Loucy (cell line): ENCODE measurements around the gene DNAJB12.

Experiments used
- H2AFZ ChIP-seq: fragments of 200-600 bp; sonication (generic); 2 replicates; pipeline ENCODE4 v1.6.0; 2016; ENCODE audit warnings: antibody characterized with exemption, mild to moderate bottlenecking, low read length, moderate library complexity
- H3F3A ChIP-seq: fragments of 200-600 bp; 2 replicates; pipeline ENCODE4 v1.6.0; 2016; ENCODE audit warnings: antibody characterized with exemption, low read depth, mild to moderate bottlenecking
- H3K27me3 ChIP-seq: fragments of 200-600 bp; sonication (generic); 2 replicates; pipeline ENCODE4 v1.6.1; 2014; ENCODE audit warnings: low read length, mild to moderate bottlenecking; ENCODE audit not compliant: insufficient read depth, poor library complexity, severe bottlenecking
- H3K36me3 ChIP-seq: fragments of 200-600 bp; sonication (generic); 2 replicates; pipeline ENCODE4 v1.6.1; 2016; ENCODE audit warnings: low read length; ENCODE audit not compliant: insufficient read depth
- H3K4me1 ChIP-seq: fragments of 200-600 bp; sonication (generic); 2 replicates; pipeline ENCODE4 v1.5.1; 2014; ENCODE audit warnings: low read length, mild to moderate bottlenecking; ENCODE audit not compliant: insufficient read depth, poor library complexity, severe bottlenecking
- H3K4me2 ChIP-seq: fragments of 200-600 bp; sonication (generic); 2 replicates; pipeline ENCODE4 v1.6.0; 2014; ENCODE audit warnings: antibody characterized with exemption, low read length, low read depth, mild to moderate bottlenecking; ENCODE audit not compliant: poor library complexity, severe bottlenecking
- H3K4me3 ChIP-seq: fragments of 200-600 bp; sonication (generic); 2 replicates; pipeline ENCODE4 v1.5.1; 2014; ENCODE audit warnings: low read length, mild to moderate bottlenecking, mixed read lengths; ENCODE audit not compliant: poor library complexity, severe bottlenecking
- H3K79me2 ChIP-seq: fragments of 200-600 bp; sonication (generic); 2 replicates; pipeline ENCODE4 v1.6.1; 2014; ENCODE audit warnings: low read length; ENCODE audit not compliant: insufficient read depth
- H3K9ac ChIP-seq: fragments of 200-600 bp; sonication (generic); 2 replicates; pipeline ENCODE4 v1.6.0; 2014; ENCODE audit warnings: mild to moderate bottlenecking, low read depth, low read length, moderate library complexity; ENCODE audit not compliant: poor library complexity, severe bottlenecking
- H3K9me2 ChIP-seq: fragments of 200-600 bp; sonication (generic); replicated peaks from 2 replicates; pipeline ENCODE4 v1.6.1; 2016; ENCODE audit warnings: low read depth, low read length, mixed read lengths
- H3K9me3 ChIP-seq: fragments of 200-600 bp; sonication (generic); 2 replicates; pipeline ENCODE4 v1.6.1; 2014; ENCODE audit warnings: mild to moderate bottlenecking, antibody characterized with exemption, low read length, low read depth; ENCODE audit not compliant: insufficient read depth
- H4K20me1 ChIP-seq: fragments of 200-600 bp; sonication (generic); 2 replicates; pipeline ENCODE4 v1.6.0; 2014; ENCODE audit warnings: antibody characterized with exemption, low read length, mild to moderate bottlenecking; ENCODE audit not compliant: insufficient read depth, poor library complexity, severe bottlenecking
- CTCF ChIP-seq: fragments of 200-600 bp; sonication (generic); conservative IDR thresholded peaks from 2 replicates; pipeline ENCODE4 v1.5.1; 2014; ENCODE audit warnings: mild to moderate bottlenecking, antibody characterized with exemption, low read length
- EZH2phosphoT487 ChIP-seq: fragments of 200-600 bp; IDR thresholded peaks from 2 replicates; pipeline ENCODE4 v1.6.1; 2018; ENCODE audit warnings: antibody characterized with exemption, mild to moderate bottlenecking, moderate library complexity, borderline replicate concordance

DNAJB12 gene

GRCh38 chr10:72370201-72370722, 15.5 kb upstream of the DNAJB12 start:
- Histone ChIP-seq H3K9ac (no peak overlapping the region), H3K36me3 (peaks cover 21% of the 10 kb centered on the region; the same call in 1 of the 2 replicates), H3K4me1 (peaks cover 12% of the 10 kb centered on the region), H3F3A (peaks cover 4% of the 10 kb centered on the region), H3K4me2 (no peak overlapping the region), H3K9me2 (no peaks in the 10 kb centered on the region), H4K20me1 (no peaks in the 10 kb centered on the region), H3K9me3 (no peaks in the 10 kb centered on the region), H2AFZ (no peak overlapping the region), H3K27me3 (no peaks in the 10 kb centered on the region), H3K79me2 (no peaks in the 10 kb centered on the region), H3K4me3 (no peak overlapping the region)
- TF ChIP-seq EZH2phosphoT487 (no peak), CTCF (no peak)

- TF ChIP-seq CTCF (no peak), EZH2phosphoT487 (no peak)
- Histone ChIP-seq H3K9me2 (no peaks in the 10 kb centered on the region), H3K36me3 (peaks cover 17% of the 10 kb centered on the region; the same call in 1 of the 2 replicates)
Measured at GRCh38 chr10:72367301-72367960, 12.7 kb upstream of the DNAJB12 start.

GRCh38 chr10:72365106-72365895, 10.6 kb upstream of the DNAJB12 start:
- H3K4me3 ChIP-seq, result no peak overlapping the region
- TF ChIP-seq EZH2phosphoT487, result no peak
- TF ChIP-seq CTCF, result no peak
- peaks cover 14% of the 10 kb centered on the region for H3K4me1 ChIP-seq
- H3K79me2 ChIP-seq, result no peaks in the 10 kb centered on the region
- H3K9me3 ChIP-seq, result no peaks in the 10 kb centered on the region
- peaks cover 17% of the 10 kb centered on the region; the same call in 1 of the 2 replicates for H3K36me3 ChIP-seq
- no peaks in the 10 kb centered on the region for H3K27me3 ChIP-seq
- no peak overlapping the region for H3K4me2 ChIP-seq
- H3K9ac ChIP-seq, result no peak overlapping the region
- no peaks in the 10 kb centered on the region for H4K20me1 ChIP-seq
- H3F3A ChIP-seq, result peaks cover under 1% of the 10 kb centered on the region; the same call in 1 of the 2 replicates
- no peak overlapping the region for H2AFZ ChIP-seq
- H3K9me2 ChIP-seq, result no peaks in the 10 kb centered on the region

More at GRCh38 chr10:72367301-72367960, 12.7 kb upstream of the DNAJB12 start:
- no peaks in the 10 kb centered on the region for H4K20me1 ChIP-seq
- H3F3A ChIP-seq, result peaks cover 4% of the 10 kb centered on the region
- H3K4me2 ChIP-seq, result no peak overlapping the region
- H3K4me1 ChIP-seq, result peaks cover 19% of the 10 kb centered on the region
- H3K4me3 ChIP-seq, result no peak overlapping the region
- no peak overlapping the region for H3K9ac ChIP-seq
- H2AFZ ChIP-seq, result no peak overlapping the region
- H3K9me3 ChIP-seq, result no peaks in the 10 kb centered on the region
- no peaks in the 10 kb centered on the region for H3K27me3 ChIP-seq
- H3K79me2 ChIP-seq, result no peaks in the 10 kb centered on the region
